Fibroblast of villous mesenchyme (primary cell): ENCODE measurements around the gene IL25. TPM values are rescaled to one million over a fixed set of nuclear protein-coding genes. Genes with fewer than 3 reads are reported as not detected.
"Not testable (repeated sequence)": the region's sequence is repeated elsewhere in the genome, so short reads cannot be mapped to it uniquely, and the experiment has no call there.

ENCODE experiments used
- DNase-seq: peaks from one replicate; pipeline ENCODE4 v3.0.0-alpha.2; 2010; ENCODE audit warnings: low read depth
- H3K4me3 ChIP-seq: 2 replicates; pipeline ENCODE4 v1.5.1; 2011; ENCODE audit warnings: low read depth, mild to moderate bottlenecking, low read length
- total RNA-seq: library from RNA; depleted of rRNA; stranded (reverse); fragments of >200 nt; gene quantifications from 2 replicates; pipeline ENCODE4 v1.2.3, GENCODE V29; 2012
- TF ChIP-seq, protein P1 (sequence below): IDR thresholded peaks from 2 replicates; pipeline ENCODE4 v1.5.1; 2012; ENCODE audit warnings: low read depth, mild to moderate bottlenecking, low read length; ENCODE audit not compliant: insufficient read depth

The IL25 gene
- total RNA-seq, 1 donor: not detected

DNA sequence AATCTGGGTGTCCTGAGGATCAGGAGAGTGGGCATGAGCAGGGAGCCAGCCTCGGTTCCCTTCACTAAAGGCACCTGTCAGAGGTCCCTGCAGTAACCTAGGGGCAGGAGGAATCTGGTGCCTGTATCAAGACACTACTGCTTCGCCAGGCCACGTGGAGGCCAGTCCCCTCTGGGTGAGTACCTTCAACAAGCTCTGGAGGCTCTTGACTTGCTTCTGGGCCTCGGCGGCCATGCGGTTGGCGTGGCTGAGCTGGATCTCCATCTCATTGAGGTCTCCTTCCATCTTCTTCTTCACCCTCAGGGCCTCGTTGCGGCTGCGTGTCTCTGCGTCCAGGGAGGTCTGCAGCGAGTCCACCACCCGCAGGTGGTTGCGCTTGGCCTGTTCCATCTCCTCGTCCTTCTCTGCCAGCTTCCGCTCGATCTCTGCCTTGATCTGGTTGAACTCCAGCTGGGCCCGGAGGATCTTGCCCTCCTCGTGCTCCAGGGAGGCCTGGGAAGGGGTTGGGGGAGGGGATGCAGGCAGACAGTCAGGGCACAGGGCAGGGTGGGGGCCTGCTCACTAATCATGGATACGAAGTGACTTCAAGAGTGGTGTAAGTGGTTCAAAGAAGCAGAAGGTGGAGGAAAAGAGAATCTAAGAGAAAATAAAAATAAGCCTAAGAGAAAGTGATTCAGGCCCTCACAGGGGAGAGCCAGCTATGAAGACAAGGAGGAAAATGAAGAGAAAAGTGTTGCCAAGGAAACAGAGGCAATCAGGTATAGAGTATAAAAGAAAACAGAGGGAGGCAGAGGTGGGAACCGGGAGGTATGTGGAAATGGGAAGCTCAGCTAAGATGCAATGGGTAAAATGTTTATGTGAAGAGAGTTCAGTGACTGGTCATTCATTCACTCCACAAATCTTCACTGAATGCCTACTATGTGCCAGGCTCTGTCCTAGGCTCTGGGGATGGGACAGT is 43.5 kb downstream of the IL25 start:
- DNase-seq: no peak
- TF ChIP-seq, protein P1, sequence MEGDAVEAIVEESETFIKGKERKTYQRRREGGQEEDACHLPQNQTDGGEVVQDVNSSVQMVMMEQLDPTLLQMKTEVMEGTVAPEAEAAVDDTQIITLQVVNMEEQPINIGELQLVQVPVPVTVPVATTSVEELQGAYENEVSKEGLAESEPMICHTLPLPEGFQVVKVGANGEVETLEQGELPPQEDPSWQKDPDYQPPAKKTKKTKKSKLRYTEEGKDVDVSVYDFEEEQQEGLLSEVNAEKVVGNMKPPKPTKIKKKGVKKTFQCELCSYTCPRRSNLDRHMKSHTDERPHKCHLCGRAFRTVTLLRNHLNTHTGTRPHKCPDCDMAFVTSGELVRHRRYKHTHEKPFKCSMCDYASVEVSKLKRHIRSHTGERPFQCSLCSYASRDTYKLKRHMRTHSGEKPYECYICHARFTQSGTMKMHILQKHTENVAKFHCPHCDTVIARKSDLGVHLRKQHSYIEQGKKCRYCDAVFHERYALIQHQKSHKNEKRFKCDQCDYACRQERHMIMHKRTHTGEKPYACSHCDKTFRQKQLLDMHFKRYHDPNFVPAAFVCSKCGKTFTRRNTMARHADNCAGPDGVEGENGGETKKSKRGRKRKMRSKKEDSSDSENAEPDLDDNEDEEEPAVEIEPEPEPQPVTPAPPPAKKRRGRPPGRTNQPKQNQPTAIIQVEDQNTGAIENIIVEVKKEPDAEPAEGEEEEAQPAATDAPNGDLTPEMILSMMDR: no peak
- H3K4me3 ChIP-seq: no peak overlapping the region

GRCh38 chr14:23416801-23417200 is 44.2 kb downstream of the IL25 start:
- no peak for DNase-seq
- H3K4me3 ChIP-seq: no peak overlapping the region
- TF ChIP-seq, protein P1: no peak

- H3K4me3 ChIP-seq, DNase-seq: not testable (repeated sequence)
Observed at GRCh38 chr14:23417269-23417668, 44.7 kb downstream of the IL25 start.

GRCh38 chr14:23418021-23418420 is 45.4 kb downstream of the IL25 start:
- DNase-seq: no peak
- TF ChIP-seq, protein P1: no peak
- H3K4me3 ChIP-seq: no peak overlapping the region

GRCh38 chr14:23419646-23420045 is 47.0 kb downstream of the IL25 start:
- not testable (repeated sequence) for DNase-seq, H3K4me3 ChIP-seq

DNA sequence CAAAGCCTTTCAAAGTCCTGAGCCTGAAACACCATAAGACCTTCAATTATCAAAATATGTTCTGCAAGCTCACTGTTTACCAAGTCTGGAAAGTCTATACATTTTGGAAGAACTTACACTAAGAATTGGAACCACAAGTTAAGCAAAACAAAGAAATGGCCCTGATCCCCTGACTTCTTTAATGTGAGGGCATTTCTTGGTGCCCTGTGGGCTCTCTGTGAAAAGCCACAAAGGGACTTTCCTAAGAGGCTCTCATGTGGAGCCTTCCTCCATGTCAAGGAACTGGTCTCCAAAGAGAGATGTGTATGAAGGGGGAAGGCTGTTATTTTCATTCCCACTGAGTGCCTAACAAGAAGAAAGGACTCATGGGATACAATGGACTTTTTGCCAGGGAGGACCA is 49.0 kb downstream of the IL25 start:
- TF ChIP-seq, protein P1: no peak
- DNase-seq: no peak
- H3K4me3 ChIP-seq: no peak overlapping the region

- TF ChIP-seq, protein P1: no peak
- DNase-seq: no peak
- no peak overlapping the region for H3K4me3 ChIP-seq
Observed at GRCh38 chr14:23423657-23424056, 51.0 kb downstream of the IL25 start.

- TF ChIP-seq, protein P1: no peak
- H3K4me3 ChIP-seq: no peak overlapping the region
- DNase-seq: no peak
Observed at GRCh38 chr14:23425169-23425568, 52.6 kb downstream of the IL25 start.

DNA sequence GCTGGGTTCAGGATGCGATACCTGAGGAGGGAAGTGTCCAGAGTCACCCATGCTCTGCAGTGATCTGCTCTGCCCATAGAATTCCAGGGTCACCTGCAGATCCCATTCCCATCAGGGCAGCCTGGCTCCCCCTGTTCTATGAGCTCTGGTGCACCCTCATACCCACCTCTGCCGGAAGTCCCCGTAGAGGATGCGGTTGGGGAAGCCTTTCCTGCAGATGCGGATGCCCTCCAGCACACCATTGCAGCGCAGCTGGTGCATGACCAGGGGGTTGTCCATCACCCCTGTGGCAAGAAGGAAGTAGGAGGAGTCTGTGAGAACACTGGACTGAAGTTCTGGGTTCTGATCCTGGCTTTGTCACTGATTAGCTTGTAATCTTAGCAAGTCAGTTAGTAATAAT is 53.2 kb downstream of the IL25 start:
- not testable (repeated sequence) for H3K4me3 ChIP-seq, DNase-seq
